Measurements from ENCODE around the gene ZNF692.

- TF ChIP-seq POLR2A (IDR thresholded peaks at IDR 0.05) (no peak), CTCF (IDR thresholded peaks at IDR 0.05) (peak in 2 of 5 experiments; percentile 10 to 18), EP300 (IDR thresholded peaks at IDR 0.05; ENCODE audit: low read depth) (no peak), POLR2AphosphoS5 (IDR thresholded peaks at IDR 0.05) (peak in 1 of 3 donors; percentile 12)
Observed at GRCh38 chr1:248873993-248874533, 15.2 kb upstream of the ZNF692 start.

All from transverse colon (tissue), 4 donors.